NCI-H2107 treated with DMSO at 0.1 percent for 48 hours (cell line): ENCODE data around the gene GOLGA8A.
A peak's percentile ranks its signal among the peaks of the same experiment; 100 is the strongest.
"Not testable (repeated sequence)": the region's sequence is repeated elsewhere in the genome, so short reads cannot be mapped to it uniquely, and the experiment has no call there.

Experiments used
- DNase-seq: peaks from one replicate; lab custom pipeline; 2025; ENCODE audit not compliant: unreplicated experiment; lab: John Stamatoyannopoulos, UW

GOLGA8A gene

GRCh38 chr15:34437687-34438086, at the start of gene GOLGA8A:
Gene GOLGA8A (minus strand): TSS chr15:34437808. CDS start chr15:34389691, 48,117 bp downstream.
- peak; percentile 42 for DNase-seq

GRCh38 chr15:34483644-34484043, 46.0 kb upstream of the GOLGA8A start:
- no peak for DNase-seq

GRCh38 chr15:34481370-34481769, 43.8 kb upstream of the GOLGA8A start:
- DNase-seq = no peak

- DNase-seq = no peak
These were observed 36.2 kb upstream of the GOLGA8A start for GRCh38 chr15:34473840-34474239.

GRCh38 chr15:34472947-34473346, 35.3 kb upstream of the GOLGA8A start:
- DNase-seq = no peak

GRCh38 chr15:34470892-34471291, 33.3 kb upstream of the GOLGA8A start:
- DNase-seq = no peak

GRCh38 chr15:34470091-34470490, 32.5 kb upstream of the GOLGA8A start:
- DNase-seq = no peak

- DNase-seq = no peak
These were observed 24.1 kb upstream of the GOLGA8A start for GRCh38 chr15:34461730-34462129.

GRCh38 chr15:34460451-34460850, 22.8 kb upstream of the GOLGA8A start:
- DNase-seq = no peak

GRCh38 chr15:34456658-34457057, 19.1 kb upstream of the GOLGA8A start:
- no peak for DNase-seq

- no peak for DNase-seq
These were observed 5.3 kb upstream of the GOLGA8A start for GRCh38 chr15:34442891-34443290.

- DNase-seq = no peak
These were observed 2.3 kb upstream of the GOLGA8A start for GRCh38 chr15:34439878-34440277.

- no peak for DNase-seq
These were observed 609 bp downstream of the GOLGA8A start for GRCh38 chr15:34436956-34437442.

GRCh38 chr15:34436126-34436955, 1.3 kb downstream of the GOLGA8A start:
- no peak for DNase-seq

- DNase-seq = no peak
These were observed 1.9 kb downstream of the GOLGA8A start for GRCh38 chr15:34435658-34436057.

GRCh38 chr15:34434627-34435305, 2.8 kb downstream of the GOLGA8A start:
- no peak for DNase-seq

GRCh38 chr15:34433956-34434626, 3.5 kb downstream of the GOLGA8A start:
- not testable (repeated sequence) for DNase-seq

- not testable (repeated sequence) for DNase-seq
These were observed 7.0 kb downstream of the GOLGA8A start for GRCh38 chr15:34430642-34431041.

- DNase-seq = not testable (repeated sequence)
These were observed 14.1 kb downstream of the GOLGA8A start for GRCh38 chr15:34423425-34424090.

GRCh38 chr15:34420953-34421352, 16.7 kb downstream of the GOLGA8A start:
- DNase-seq = not testable (repeated sequence)

GRCh38 chr15:34418435-34418834, 19.2 kb downstream of the GOLGA8A start:
- not testable (repeated sequence) for DNase-seq
